NCI-H2227 (cell line): ENCODE data around the gene SZT2.
A peak's percentile ranks its signal among the peaks of the same experiment; 100 is the strongest.
"Not testable (repeated sequence)": the region's sequence is repeated elsewhere in the genome, so short reads cannot be mapped to it uniquely, and the experiment has no call there.

Source experiments
- DNase-seq: peaks from one replicate; lab custom pipeline; 2025; ENCODE audit not compliant: unreplicated experiment; lab: John Stamatoyannopoulos, UW

SZT2 gene

GRCh38 chr1:43387976-43388599, 1.6 kb upstream of the SZT2 start:
- DNase-seq: no peak

DNA sequence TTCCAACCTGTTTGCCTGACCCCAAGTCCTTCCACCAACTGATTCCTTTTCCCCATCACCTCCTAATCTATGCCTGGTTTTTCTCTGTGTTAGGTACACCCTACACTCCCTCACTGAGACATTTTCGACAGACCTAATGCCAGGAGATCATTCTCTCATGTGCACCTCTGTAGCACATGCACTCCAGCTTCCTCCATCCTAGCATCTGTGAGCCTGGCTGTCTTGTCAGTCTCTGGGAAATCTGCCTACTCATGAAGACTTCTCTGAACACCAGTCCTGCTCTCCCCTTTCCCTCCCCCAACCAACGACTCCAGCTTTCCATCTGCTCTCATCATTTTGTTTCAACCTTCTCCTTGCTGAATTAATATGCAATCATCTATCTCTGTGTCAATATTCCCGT, 1.1 kb upstream of the SZT2 start:
- DNase-seq: no peak

DNA sequence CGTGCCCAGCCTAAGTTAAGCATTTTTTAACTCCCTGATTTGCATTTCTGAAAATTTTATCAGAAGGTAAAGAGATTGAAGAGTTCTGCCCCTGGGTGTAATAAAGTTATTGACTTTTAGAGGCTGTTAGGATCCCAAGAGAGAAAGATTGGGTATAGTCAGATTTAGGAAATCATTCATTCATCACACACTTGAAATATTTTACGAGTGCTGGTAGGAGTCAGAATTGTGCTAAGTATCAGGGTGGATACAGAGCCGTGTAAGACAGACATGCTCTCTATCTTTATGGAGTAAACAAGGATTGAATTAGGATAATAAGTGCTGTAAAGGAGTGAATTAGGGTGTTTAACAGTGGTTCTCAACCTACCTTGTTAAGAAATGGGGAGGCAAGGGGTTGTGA, 3.0 kb downstream of the SZT2 start:
- no peak for DNase-seq

GRCh38 chr1:43395523-43395922, 5.8 kb downstream of the SZT2 start:
- no peak for DNase-seq

- DNase-seq: no peak
Observed at GRCh38 chr1:43396059-43396458, 6.4 kb downstream of the SZT2 start.

GRCh38 chr1:43398227-43398626, 8.5 kb downstream of the SZT2 start:
- DNase-seq: no peak

- not testable (repeated sequence) for DNase-seq
Observed at GRCh38 chr1:43400441-43400840, 10.7 kb downstream of the SZT2 start.

DNA sequence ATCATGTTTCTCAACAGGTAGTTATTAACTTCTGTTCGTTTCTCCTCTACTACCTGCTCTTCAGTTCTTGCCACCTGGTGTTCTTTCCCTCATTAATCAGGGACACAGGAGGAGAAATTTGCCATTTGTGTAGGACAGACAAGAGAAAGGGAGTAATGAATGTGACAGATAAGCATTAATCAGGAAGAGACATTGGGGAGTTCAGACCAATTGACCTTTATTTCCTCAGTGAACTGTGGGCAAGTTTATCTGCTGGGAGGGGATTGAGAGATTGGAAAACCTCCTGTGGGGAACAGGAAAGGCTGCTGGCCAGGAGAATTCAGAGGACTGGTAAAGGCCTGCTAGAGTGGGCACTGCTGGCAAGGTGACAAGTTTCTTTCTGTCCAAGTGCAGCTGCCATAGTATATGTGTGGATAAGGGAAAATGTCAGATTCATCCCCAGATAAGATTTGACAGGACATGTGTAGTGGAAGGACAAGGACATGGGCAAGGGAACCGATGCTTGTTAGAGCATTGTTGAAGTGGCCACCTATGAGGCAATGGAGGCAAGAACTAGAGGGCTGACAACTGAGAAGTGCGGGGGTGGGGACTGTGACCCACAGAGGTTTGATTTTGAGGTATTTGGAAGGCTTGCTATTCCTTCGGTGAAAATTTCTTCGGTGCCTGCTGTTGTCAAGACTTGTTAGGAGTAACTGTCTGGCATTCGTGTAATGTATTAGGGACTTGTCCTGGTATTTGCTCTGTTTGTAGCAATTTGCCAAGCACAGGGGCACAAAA, 12.6 kb downstream of the SZT2 start:
- DNase-seq: no peak

DNA sequence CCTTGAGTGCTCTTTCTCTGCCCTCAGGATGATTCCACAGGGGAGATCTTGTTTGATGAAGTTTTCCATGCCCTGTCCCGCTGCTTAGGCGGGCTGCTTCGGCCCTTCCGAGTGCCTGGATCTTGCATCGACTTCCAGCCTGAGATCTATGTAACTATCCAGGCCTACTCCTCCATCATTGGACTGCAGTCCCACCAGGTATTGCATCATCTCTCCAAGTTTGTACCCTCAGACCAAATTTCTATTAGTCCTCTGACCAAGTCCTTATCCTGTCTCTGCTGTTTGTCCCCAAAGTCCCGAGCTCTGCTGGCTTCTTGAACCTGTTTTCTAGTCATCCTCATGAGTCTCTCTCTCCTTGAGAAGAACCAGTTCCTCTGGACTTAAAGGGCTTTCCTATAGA, 14.7 kb downstream of the SZT2 start:
- DNase-seq: no peak

- peak; percentile 27 for DNase-seq
Observed at GRCh38 chr1:43405219-43405875, 15.6 kb downstream of the SZT2 start.

DNA sequence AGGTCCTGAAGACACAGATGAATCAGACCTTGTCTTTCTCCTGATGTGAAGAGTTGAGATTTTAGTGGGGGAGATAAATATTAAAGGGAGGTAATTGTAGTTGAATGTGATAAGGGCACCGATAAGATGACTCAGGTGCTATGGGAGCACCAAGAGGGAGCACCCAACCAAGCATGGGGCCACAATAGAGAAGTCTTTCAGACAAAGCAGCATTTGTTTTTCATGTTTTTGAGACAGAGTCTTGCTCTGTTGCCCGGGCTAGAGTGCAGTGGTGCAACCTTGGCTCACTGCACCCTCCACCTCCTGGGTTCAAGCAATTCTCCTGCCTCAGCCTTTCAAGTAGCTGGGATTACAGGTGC, 16.2 kb downstream of the SZT2 start:
- no peak for DNase-seq

DNA sequence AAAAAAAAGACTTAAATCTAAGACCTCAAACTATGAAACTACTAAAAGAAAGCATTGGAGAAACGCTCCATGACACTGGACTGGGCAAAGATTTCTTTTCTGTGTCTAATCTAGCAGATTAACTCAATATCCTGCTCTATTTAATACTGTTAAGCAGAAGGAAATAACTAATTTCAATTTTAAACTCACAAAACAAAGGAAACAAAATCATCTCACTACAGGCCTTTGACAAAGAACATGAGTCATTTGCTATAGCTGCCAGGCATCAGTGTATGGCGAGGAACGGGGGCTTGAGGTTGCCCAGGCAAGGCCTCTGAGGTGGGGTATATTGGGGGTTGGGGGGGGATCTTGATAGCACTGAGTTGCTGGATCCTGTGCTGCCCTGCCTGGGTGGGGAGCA, 20.9 kb downstream of the SZT2 start:
- no peak for DNase-seq

DNA sequence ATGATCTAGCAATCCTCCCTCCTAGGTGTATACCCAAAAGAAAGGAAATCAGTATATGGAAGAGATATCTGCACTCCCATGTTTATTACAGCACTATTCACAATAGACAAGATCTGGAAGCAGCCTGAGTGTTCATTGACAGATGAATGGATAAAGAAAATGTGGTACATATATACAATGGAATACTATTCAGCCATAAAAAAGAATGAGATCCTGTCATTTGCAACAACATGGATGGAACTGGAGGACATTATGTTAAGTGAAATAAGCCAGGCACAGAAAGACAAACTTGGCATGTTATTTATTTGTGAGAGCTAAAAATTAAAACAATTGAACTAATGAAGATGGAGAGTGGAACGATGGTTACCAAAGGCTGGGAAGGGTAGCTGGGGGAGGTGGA, 23.7 kb downstream of the SZT2 start:
- not testable (repeated sequence) for DNase-seq

DNA sequence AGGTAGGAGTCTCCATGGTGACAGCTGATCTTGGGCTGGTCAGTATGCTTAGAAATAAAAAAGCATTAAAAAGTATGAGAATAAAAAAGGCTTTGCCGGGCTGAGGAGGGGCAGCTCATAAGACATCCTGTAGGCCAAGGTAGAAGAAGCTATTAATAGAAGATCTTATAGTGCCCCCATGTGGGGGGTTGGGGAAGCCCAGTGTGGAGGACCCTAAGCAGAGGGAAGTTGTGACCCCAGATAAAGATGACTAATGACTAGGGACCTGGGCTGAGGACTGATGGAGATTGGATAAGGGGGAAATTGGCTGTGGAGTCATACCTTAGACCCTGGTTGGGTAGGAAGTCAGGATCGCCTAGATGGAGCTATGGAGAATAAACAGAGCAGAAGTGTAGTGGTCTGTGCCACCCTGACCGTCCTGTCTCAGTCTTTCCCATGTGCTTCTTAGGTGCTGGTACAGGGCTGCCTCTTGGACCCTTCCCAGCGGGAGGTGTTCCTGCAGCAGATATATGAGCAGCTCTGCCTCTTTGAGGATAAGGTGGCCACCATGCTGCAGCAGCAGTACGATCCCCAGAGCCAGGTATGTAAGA, 25.0 kb downstream of the SZT2 start:
- peak; percentile 66 for DNase-seq

- DNase-seq: no peak
Observed at GRCh38 chr1:43415901-43416300, 26.2 kb downstream of the SZT2 start.

- DNase-seq: no peak
Observed at GRCh38 chr1:43418858-43419257, 29.2 kb downstream of the SZT2 start.

DNA sequence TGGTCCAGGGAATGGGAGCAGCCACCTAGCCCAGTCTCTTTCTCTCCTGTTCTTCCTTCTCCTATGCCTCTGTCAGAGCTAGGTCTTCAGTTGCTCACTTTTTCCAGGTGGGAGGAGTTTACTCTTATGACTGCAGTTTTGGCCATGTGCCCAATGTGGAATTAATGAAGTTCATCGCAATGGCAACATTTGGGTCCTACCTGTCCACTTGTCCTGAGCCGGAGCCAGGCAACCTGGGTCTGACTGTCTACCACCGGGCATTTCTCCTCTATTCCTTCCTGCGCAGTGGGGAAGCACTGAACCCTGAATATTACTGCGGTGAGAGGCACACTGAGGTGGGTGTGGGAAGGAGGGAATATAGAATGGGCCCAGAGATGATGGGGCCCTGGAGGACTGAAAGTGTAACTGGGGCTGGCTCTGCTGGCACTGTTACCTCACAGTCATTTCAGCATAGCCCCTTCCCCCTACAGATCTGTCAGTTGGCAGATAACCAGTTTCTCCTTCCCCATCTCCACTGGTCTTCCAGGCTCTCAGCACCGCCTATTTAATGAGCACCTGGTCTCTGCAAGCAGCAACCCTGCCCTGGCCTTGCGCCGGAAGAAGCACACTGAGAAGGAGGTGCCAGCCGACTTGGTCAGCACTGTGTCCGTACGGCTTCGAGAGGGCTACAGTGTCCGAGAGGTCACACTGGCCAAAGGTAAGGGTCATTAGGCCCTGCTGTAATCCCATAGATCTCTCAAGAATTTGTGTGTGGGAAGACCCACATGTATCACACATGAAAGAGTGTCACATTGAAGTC, 30.1 kb downstream of the SZT2 start:
- DNase-seq: peak; percentile 22

- DNase-seq: no peak
Observed at GRCh38 chr1:43420874-43421273, 31.2 kb downstream of the SZT2 start.

GRCh38 chr1:43421396-43421795, 31.7 kb downstream of the SZT2 start:
- DNase-seq: no peak

DNA sequence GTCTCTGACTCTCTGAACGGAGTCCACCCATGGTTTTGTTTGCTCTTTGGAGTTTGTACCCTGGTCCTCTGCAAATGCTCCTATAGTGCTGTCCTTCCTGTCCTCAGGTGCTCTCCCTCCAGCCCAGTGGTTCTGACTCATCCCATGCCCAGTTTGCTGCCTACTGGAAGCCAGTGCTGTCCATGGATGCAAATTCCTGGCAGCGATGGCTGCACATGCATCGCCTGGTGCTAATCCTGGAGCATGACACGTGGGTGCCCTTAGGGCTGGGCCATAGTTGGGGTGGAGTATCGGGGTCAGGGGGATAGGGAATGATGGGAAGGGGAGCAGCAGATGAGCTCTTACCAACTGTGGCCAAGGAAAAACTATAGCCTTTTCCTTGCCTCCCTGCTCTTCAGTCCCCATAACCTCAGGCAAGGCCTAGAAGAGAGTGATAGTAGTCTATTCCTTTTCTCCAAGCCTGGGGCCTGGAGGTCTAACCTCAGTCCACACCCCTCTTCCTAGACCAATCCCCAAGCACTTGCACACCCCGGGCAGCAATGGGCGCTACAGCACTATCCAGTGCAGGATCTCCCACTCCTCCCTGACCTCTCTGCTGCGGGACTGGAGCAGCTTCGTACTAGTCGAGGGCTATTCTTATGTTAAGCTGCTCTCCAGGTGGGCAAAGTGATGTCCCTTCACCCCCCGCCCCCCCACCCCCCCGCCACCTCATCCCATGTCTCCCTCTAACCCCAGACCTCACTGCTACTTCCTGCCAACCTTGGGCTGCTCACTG, 32.5 kb downstream of the SZT2 start:
- no peak for DNase-seq
